Prostate gland (tissue), 2 donors: ENCODE results near the gene MDH2. TPM values are rescaled to one million over a fixed set of nuclear protein-coding genes. Genes with fewer than 3 reads are reported as not detected.
"Not testable (repeated sequence)": the region's sequence is repeated elsewhere in the genome, so short reads cannot be mapped to it uniquely, and the experiment has no call there.

Experiments
- DNase-seq: peaks from one replicate; pipeline ENCODE4 v3.0.0-alpha.2; 2019; ENCODE audit warnings: low spot score
- H3K27ac ChIP-seq, 2 donors: fragments of 200-600 bp; sonication (generic); 2 replicates each; pipeline ENCODE4 v1.5.1; 2017 to 2019
- H3K27me3 ChIP-seq: fragments of 200-600 bp; sonication (generic); replicated peaks from 2 replicates; pipeline ENCODE4 v1.5.1; 2019; ENCODE audit not compliant: insufficient read depth
- H3K36me3 ChIP-seq, 2 donors: fragments of 200-600 bp; sonication (generic); 1 replicate in 1 of 2; 2 replicates in 1 of 2; pipeline versions ENCODE4 v1.5.1 to v1.8.1; 2017 to 2019
- H3K4me1 ChIP-seq: fragments of 200-600 bp; sonication (generic); replicated peaks from 2 replicates; pipeline ENCODE4 v1.5.1; 2019
- H3K4me3 ChIP-seq, 2 donors: fragments of 200-600 bp; sonication (generic); 2 replicates each; pipeline ENCODE4 v1.5.1; 2017 to 2019
- H3K9me3 ChIP-seq: fragments of 200-600 bp; sonication (generic); 2 replicates; pipeline ENCODE4 v1.5.1; 2017
- CTCF ChIP-seq, 4 experiments: fragments of 200-600 bp in 2 of 4; fragments of 450-650 bp in 2 of 4; sonication (generic) in 2 of 4; IDR thresholded peaks; 1 replicate in 3 of 4; 2 replicates in 1 of 4; pipeline ENCODE4 v1.5.1; 2016 to 2019; ENCODE audit warnings: antibody characterized with exemption in 4 of 4, mild to moderate bottlenecking in 2 of 4, moderate library complexity in 2 of 4
- POLR2A ChIP-seq: fragments of 450-650 bp; IDR thresholded peaks from one replicate; pipeline ENCODE4 v1.6.1; 2016; ENCODE audit warnings: antibody characterized with exemption, mild to moderate bottlenecking
- POLR2AphosphoS5 ChIP-seq: sonication (generic); formaldehyde crosslinking; IDR thresholded peaks from one replicate; pipeline ENCODE4 v1.6.1; 2017; ENCODE audit warnings: antibody characterized with exemption
- WGBS: methylation state at CpG from one replicate; pipeline ENCODE4 v1.1.5; 2018; 5-methylcytosine and 5-hydroxymethylcytosine counted together
- intact Hi-C: fragments of 100-400 bp; cut with DNase I; formaldehyde crosslinking; loops from one replicate; pipeline ENCODE4 v1.14.2; 2022
- small RNA-seq, 2 donors: library from RNA; depleted of rRNA; stranded (forward); fragments of <200 nt; gene quantifications; one replicate each; pipeline ENCODE3, GENCODE V24; 2016
- total RNA-seq, 2 donors: library from RNA; depleted of rRNA; stranded (reverse); fragments of >200 nt; gene quantifications; one replicate each; pipeline ENCODE4 v1.1.0, GENCODE V29; 2016

The MDH2 gene
- total RNA-seq, 2 donors from 2014 or later, result 116 to 117 TPM

- WGBS, result 81% methylated on average over 5 of the region's 5 CpGs
- H3K27ac ChIP-seq, result peak overlapping the region; percentile 78 to 80
- TF ChIP-seq CTCF (IDR thresholded peaks at IDR 0.05), result no peak
- TF ChIP-seq POLR2AphosphoS5, result no peak
- no peak for TF ChIP-seq POLR2A
- intact Hi-C loops, result no loop called here
- no peaks in the 10 kb centered on the region for H3K4me1 ChIP-seq
- H3K27me3 ChIP-seq, result no peaks in the 10 kb centered on the region
- no peak for DNase-seq
- no peaks in the 10 kb centered on the region for H3K9me3 ChIP-seq
- H3K4me3 ChIP-seq, result no peak overlapping the region
- H3K36me3 ChIP-seq, result no peaks in the 10 kb centered on the region
Observed at GRCh38 chr7:76106893-76107292, 59.0 kb downstream of the MDH2 start.

GRCh38 chr7:76108540-76109233 lies 60.8 kb downstream of the MDH2 start:
- no peaks in the 10 kb centered on the region for H3K4me1 ChIP-seq
- peak overlapping the region; percentile 5 to 13 for H3K4me3 ChIP-seq

GRCh38 chr7:76113042-76113630 lies 65.2 kb downstream of the MDH2 start:
- H3K4me3 ChIP-seq, H3K36me3 ChIP-seq, H3K27ac ChIP-seq, H3K9me3 ChIP-seq, DNase-seq, H3K4me1 ChIP-seq, intact Hi-C loops, H3K27me3 ChIP-seq: not testable (repeated sequence)
- WGBS, result 80% methylated on average over 9 of the region's 9 CpGs

More at GRCh38 chr7:76108540-76109233, 60.8 kb downstream of the MDH2 start:
- TF ChIP-seq POLR2AphosphoS5, result peak; percentile 55
- TF ChIP-seq CTCF (IDR thresholded peaks at IDR 0.05), result no peak
- H3K9me3 ChIP-seq, result no peaks in the 10 kb centered on the region
- H3K36me3 ChIP-seq, result no peaks in the 10 kb centered on the region
- peak; percentile 90 for DNase-seq
- intact Hi-C loops, result no loop called here
- 21% methylated on average over 11 of the region's 11 CpGs for WGBS
- no peaks in the 10 kb centered on the region for H3K27me3 ChIP-seq
- H3K27ac ChIP-seq, result peak overlapping the region; percentile 78 to 80

GRCh38 chr7:76114742-76115141 lies 66.8 kb downstream of the MDH2 start:
- DNase-seq, H3K27me3 ChIP-seq, intact Hi-C loops, H3K4me1 ChIP-seq, H3K27ac ChIP-seq, H3K4me3 ChIP-seq, H3K9me3 ChIP-seq, H3K36me3 ChIP-seq: not testable (repeated sequence)
- 100% methylated on average over 1 of the region's 1 CpG for WGBS

Small RNA genes within 50 kb of the gene (small RNA-seq; reads per million reads assigned to genes)
- gene RNU6-863P, result 0 reads per million in 2 donors

Other genes starting within 250 kb of the MDH2 start
- not detected for gene CCL24, start 234.3 kb upstream of the MDH2 start, total RNA-seq
- 100 to 1,000 TPM; 101 to 130 TPM for gene RHBDD2, start 169.1 kb upstream of the MDH2 start, total RNA-seq
- gene POR, start 133.0 kb upstream of the MDH2 start, total RNA-seq, result 100 to 1,000 TPM in 1 of 2 donors, 10 to 100 TPM in 1; 88.0 to 136 TPM
- 10 to 100 TPM; 20.2 to 40.8 TPM for gene TMEM120A, start 53.5 kb upstream of the MDH2 start, total RNA-seq
- 10 to 100 TPM; 29.8 to 94.5 TPM for gene STYXL1, start 106 bp upstream of the MDH2 start, total RNA-seq
- 1 to 10 TPM; 3.1 to 6.8 TPM for gene SRRM3, start 153.8 kb downstream of the MDH2 start, total RNA-seq